Loucy (cell line): ENCODE measurements around the gene THRAP3.

ENCODE experiments used
- H2AFZ ChIP-seq: fragments of 200-600 bp; sonication (generic); 2 replicates; pipeline ENCODE4 v1.6.0; 2016; ENCODE audit warnings: antibody characterized with exemption, mild to moderate bottlenecking, low read length, moderate library complexity
- H3F3A ChIP-seq: fragments of 200-600 bp; 2 replicates; pipeline ENCODE4 v1.6.0; 2016; ENCODE audit warnings: antibody characterized with exemption, low read depth, mild to moderate bottlenecking
- H3K27me3 ChIP-seq: fragments of 200-600 bp; sonication (generic); 2 replicates; pipeline ENCODE4 v1.6.1; 2014; ENCODE audit warnings: low read length, mild to moderate bottlenecking; ENCODE audit not compliant: insufficient read depth, poor library complexity, severe bottlenecking
- H3K36me3 ChIP-seq: fragments of 200-600 bp; sonication (generic); 2 replicates; pipeline ENCODE4 v1.6.1; 2016; ENCODE audit warnings: low read length; ENCODE audit not compliant: insufficient read depth
- H3K4me1 ChIP-seq: fragments of 200-600 bp; sonication (generic); 2 replicates; pipeline ENCODE4 v1.5.1; 2014; ENCODE audit warnings: low read length, mild to moderate bottlenecking; ENCODE audit not compliant: insufficient read depth, poor library complexity, severe bottlenecking
- H3K4me2 ChIP-seq: fragments of 200-600 bp; sonication (generic); 2 replicates; pipeline ENCODE4 v1.6.0; 2014; ENCODE audit warnings: antibody characterized with exemption, low read length, low read depth, mild to moderate bottlenecking; ENCODE audit not compliant: poor library complexity, severe bottlenecking
- H3K4me3 ChIP-seq: fragments of 200-600 bp; sonication (generic); 2 replicates; pipeline ENCODE4 v1.5.1; 2014; ENCODE audit warnings: low read length, mild to moderate bottlenecking, mixed read lengths; ENCODE audit not compliant: poor library complexity, severe bottlenecking
- H3K79me2 ChIP-seq: fragments of 200-600 bp; sonication (generic); 2 replicates; pipeline ENCODE4 v1.6.1; 2014; ENCODE audit warnings: low read length; ENCODE audit not compliant: insufficient read depth
- H3K9ac ChIP-seq: fragments of 200-600 bp; sonication (generic); 2 replicates; pipeline ENCODE4 v1.6.0; 2014; ENCODE audit warnings: mild to moderate bottlenecking, low read depth, low read length, moderate library complexity; ENCODE audit not compliant: poor library complexity, severe bottlenecking
- H3K9me2 ChIP-seq: fragments of 200-600 bp; sonication (generic); replicated peaks from 2 replicates; pipeline ENCODE4 v1.6.1; 2016; ENCODE audit warnings: low read depth, low read length, mixed read lengths
- H3K9me3 ChIP-seq: fragments of 200-600 bp; sonication (generic); 2 replicates; pipeline ENCODE4 v1.6.1; 2014; ENCODE audit warnings: mild to moderate bottlenecking, antibody characterized with exemption, low read length, low read depth; ENCODE audit not compliant: insufficient read depth
- H4K20me1 ChIP-seq: fragments of 200-600 bp; sonication (generic); 2 replicates; pipeline ENCODE4 v1.6.0; 2014; ENCODE audit warnings: antibody characterized with exemption, low read length, mild to moderate bottlenecking; ENCODE audit not compliant: insufficient read depth, poor library complexity, severe bottlenecking
- CTCF ChIP-seq: fragments of 200-600 bp; sonication (generic); conservative IDR thresholded peaks from 2 replicates; pipeline ENCODE4 v1.5.1; 2014; ENCODE audit warnings: mild to moderate bottlenecking, antibody characterized with exemption, low read length
- EZH2phosphoT487 ChIP-seq: fragments of 200-600 bp; IDR thresholded peaks from 2 replicates; pipeline ENCODE4 v1.6.1; 2018; ENCODE audit warnings: antibody characterized with exemption, mild to moderate bottlenecking, moderate library complexity, borderline replicate concordance

Gene THRAP3

GRCh38 chr1:36306210-36306901 lies 82.1 kb downstream of the THRAP3 start, which contains the start of gene SH3D21:
Gene SH3D21 (plus strand): TSS chr1:36306368. CDS start chr1:36306421, 53 bp downstream.
- H3K79me2 ChIP-seq = no peaks in the 10 kb centered on the region
- 0 out of 2 replicates have a peak within 1 kb of the TSS, but pooled peaks have one; percentile 43 for H2AFZ ChIP-seq
- peak within 1 kb of the TSS; percentile 17 for H3K9ac ChIP-seq
- H3K27me3 ChIP-seq = no peaks in the 10 kb centered on the region
- H4K20me1 ChIP-seq = no peaks in the 10 kb centered on the region
- H3F3A ChIP-seq = no peaks in the 10 kb centered on the region
- H3K4me1 ChIP-seq = no peaks in the 10 kb centered on the region
- H3K9me2 ChIP-seq = no peaks in the 10 kb centered on the region
- TF ChIP-seq CTCF (no peak), EZH2phosphoT487 (no peak)
- H3K9me3 ChIP-seq = no peaks in the 10 kb centered on the region
- peaks cover 39% of the 10 kb centered on the region; the same call in 1 of the 2 replicates for H3K36me3 ChIP-seq
- H3K4me3 ChIP-seq = peak within 1 kb of the TSS; percentile 70
- peak within 1 kb of the TSS; percentile 58 for H3K4me2 ChIP-seq

DNA sequence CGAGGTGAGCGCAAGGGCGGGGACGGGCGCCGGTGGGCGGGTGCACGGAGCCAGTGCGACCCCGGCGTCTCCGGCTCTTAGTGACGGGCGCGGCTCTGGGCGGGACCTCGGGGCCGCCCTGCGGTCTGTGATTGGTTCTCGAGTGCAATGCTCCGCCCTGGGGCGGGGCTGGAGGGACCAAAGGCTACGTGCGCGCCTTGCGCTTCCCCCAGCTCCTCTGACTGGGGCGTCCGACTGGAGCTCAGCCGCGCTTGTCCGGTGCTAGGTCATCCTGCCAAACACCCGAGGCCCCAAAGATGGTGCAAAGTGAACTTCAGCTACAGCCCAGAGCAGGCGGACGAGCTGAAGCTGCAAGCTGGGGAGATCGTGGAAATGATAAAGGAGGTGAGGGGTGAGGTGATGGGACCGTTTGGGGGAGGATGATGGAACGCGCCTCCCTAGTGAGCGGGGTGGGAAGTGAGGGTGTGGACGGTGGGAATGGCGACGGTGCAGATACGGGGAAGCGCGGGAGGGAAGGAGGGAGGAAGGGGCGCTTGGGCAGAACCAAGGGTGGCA lies 82.7 kb downstream of the THRAP3 start:
- H3K9me3 ChIP-seq = no peaks in the 10 kb centered on the region
- peaks cover 33% of the 10 kb centered on the region; the same call in 1 of the 2 replicates for H3K36me3 ChIP-seq
- no peaks in the 10 kb centered on the region for H4K20me1 ChIP-seq
- peak overlapping the region; percentile 58 for H3K4me2 ChIP-seq
- H3K4me3 ChIP-seq = peak overlapping the region; percentile 70
- no peaks in the 10 kb centered on the region for H3K4me1 ChIP-seq
- no peak for TF ChIP-seq CTCF
- TF ChIP-seq EZH2phosphoT487 = no peak
- no peaks in the 10 kb centered on the region for H3F3A ChIP-seq
- no peaks in the 10 kb centered on the region for H3K27me3 ChIP-seq
- no peaks in the 10 kb centered on the region for H3K79me2 ChIP-seq
- no peaks in the 10 kb centered on the region for H3K9me2 ChIP-seq
- 0 out of 2 replicates have a peak overlapping the region, but pooled peaks have one; percentile 43 for H2AFZ ChIP-seq
- H3K9ac ChIP-seq = peak overlapping the region; percentile 17

- H3F3A ChIP-seq = no peaks in the 10 kb centered on the region
- no peaks in the 10 kb centered on the region for H3K79me2 ChIP-seq
- no peaks in the 10 kb centered on the region for H3K9me3 ChIP-seq
- peaks cover 25% of the 10 kb centered on the region; the same call in 1 of the 2 replicates for H3K36me3 ChIP-seq
- H3K4me1 ChIP-seq = no peaks in the 10 kb centered on the region
- no peak overlapping the region for H2AFZ ChIP-seq
- peak overlapping the region; percentile 58 for H3K4me2 ChIP-seq
- H3K9ac ChIP-seq = peak overlapping the region; percentile 17
- no peaks in the 10 kb centered on the region for H3K9me2 ChIP-seq
- H4K20me1 ChIP-seq = no peaks in the 10 kb centered on the region
- H3K4me3 ChIP-seq = peak overlapping the region; percentile 70
- TF ChIP-seq CTCF (no peak), EZH2phosphoT487 (no peak)
- no peaks in the 10 kb centered on the region for H3K27me3 ChIP-seq
Observed at GRCh38 chr1:36307601-36308330, 83.5 kb downstream of the THRAP3 start.
